IPS-NIHi7 (cell line): ENCODE results near the gene TTLL7.

ENCODE experiments used
- DNase-seq: peaks from one replicate; pipeline ENCODE4 v3.0.0; 2012; ENCODE audit warnings: mixed read lengths; ENCODE audit errors: extremely low spot score

Gene TTLL7

DNA sequence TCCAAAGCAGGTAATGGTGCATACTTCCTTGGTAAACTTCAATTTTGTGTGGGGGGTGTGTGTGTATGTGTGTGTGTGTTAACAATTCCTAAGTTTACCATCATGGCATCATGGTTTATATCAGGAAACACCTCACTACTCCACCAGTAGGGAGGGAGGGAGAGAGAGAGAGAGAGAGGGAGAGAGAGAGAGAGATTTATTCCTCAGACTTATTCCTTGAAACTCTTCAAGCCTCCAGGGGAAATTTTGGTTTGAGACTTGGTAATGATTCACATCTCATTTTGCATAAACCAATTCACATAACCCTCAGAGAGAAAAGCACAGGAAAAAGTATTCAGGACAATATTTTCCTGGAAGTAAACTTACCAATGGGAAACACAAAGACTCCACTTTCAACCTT lies 115.0 kb downstream of the TTLL7 start:
- no peak for DNase-seq

DNA sequence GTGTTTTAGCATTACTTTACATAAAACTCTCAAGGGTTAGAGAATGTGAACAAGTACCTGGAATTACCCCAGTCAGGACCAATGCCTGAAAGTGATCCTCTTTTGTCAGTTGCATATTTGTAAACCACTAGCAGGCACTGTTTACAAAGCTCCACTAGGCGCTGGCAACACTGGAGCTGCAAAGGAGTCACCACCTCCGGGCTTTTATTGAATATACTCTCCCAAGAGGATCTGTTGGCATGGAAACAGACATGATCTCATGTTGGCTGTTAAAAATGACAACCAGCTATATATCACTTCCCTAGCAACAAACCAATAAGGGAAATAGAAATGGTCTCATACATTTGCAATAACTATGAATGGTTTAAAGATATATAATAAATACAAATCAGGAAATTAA lies 116.0 kb downstream of the TTLL7 start:
- peak; percentile 41 for DNase-seq

DNA sequence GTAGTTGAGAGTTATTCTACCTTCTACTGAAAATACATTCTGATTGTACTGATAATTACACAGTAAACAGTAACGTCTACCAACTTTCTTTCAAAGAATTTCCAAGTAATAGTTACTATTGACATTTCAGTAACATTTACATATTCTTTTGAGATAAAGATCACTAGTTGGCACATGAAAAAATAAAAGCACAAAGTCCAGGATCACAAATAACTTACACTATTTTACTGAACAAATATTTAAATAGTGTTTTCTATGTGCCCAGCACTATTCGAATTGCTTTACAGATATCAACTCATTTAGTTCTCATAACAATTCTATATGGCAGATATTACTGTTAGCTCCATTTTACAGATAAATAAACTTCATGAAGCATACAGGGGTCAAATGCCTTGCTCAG lies 126.4 kb downstream of the TTLL7 start:
- no peak for DNase-seq

DNA sequence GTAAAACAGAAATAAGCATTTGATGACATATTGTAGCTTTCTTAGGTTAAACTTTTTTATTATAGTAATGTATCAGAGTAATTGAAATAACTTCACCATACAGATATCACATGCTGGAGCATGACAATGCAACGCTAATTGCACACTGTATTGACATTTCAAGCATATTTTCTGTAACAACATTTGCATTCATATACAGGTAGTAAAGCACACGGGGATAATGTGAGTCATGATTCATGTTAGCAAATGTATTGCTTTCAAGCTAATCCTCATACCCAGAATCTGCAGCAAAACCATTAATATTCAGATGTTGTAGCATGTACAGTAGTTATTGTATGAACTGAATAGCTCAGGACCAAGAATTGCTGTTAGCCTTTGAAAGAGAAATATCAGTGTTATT lies 133.9 kb downstream of the TTLL7 start:
- DNase-seq: no peak

DNA sequence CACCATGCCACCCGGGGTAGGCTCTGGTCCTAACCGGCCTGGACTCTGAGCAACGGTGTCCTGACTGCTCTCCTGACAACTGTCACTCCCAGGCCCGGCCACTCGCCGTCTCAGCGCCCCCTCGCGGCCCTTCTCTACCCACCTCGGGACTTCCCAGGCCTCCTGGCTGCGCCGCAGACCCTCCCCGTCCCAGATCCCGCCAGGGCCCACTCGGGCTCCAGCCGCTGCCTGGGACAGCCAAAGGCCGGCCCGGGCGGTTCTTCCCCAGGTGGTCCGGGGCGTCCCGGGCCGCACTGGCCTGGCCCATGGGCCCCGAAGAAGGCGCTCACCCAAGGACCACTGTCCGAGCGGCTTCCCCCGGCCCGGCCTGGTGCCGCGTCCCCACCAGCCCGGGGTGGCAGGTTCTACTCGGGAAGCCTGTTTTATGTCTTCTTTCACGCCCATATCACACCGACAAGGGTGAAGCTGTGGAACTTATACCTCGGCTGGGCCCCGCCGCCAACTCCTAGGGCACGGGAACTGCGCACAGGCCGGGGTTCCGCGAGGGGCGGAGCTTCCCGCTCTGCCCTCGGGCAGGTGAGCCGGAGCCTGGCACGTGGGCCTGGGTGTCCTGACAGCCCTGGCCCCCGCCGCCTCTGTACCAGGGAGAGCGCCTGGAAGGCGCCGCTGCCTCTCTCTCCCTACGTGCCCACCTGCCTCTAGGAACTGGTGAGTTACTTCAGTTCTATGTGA lies 138.3 kb downstream of the TTLL7 start:
- peak; percentile 85 for DNase-seq

DNA sequence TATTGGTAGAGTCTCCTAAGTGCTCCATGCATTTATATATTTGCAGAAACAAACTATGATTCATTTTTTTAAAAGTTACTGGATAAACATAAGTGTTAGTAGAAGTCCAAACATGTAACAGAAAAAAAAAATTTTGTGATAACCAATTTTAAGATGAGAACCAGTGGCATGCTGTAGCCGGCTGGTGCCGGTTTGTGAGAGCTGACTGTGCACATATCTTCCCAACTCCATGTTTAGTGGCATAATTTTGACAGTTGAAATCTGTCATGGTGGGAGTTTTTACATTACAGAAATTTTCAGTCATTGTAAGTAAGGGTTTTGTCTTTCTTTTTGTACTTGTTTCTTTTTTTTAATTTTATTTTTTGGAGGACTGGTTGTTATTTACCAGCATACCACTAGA lies 141.2 kb downstream of the TTLL7 start:
- DNase-seq: no peak

DNA sequence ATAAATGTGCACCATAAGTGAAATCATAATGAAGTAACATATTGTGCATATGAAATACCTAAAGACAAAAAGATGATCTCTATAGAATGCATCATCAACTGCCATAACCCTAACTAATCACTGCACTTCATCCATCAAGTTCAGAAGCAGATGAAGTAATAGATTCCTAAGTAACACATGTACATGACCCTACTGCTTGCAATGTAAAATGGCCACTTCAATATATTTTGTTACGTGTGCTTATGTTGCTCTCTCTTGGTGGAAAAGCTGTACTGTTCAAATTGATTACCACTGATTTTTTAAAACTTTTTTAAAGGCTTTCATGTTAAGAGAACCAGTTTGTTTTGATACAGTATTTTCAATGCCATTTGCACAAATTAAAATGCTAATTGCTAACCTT lies 141.8 kb downstream of the TTLL7 start:
- no peak for DNase-seq

DNA sequence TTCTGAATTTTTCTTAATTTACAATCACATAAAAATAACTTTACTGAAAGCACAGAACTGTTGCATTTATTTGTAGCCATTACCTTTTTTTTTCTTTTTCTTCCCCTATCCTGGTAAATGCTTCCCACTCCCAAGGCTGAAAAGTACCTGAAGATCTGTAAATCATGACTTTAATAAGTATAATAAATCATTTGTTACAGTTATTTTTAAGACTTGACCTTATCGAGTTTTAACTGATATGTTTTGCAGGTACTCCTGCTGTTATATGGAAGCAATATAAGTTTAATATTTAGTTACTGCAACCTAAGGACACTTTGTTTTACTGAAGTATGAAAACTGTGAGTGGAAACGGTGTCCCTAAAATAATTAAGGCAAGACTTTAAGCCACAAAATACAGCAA lies 142.6 kb downstream of the TTLL7 start:
- no peak for DNase-seq

DNA sequence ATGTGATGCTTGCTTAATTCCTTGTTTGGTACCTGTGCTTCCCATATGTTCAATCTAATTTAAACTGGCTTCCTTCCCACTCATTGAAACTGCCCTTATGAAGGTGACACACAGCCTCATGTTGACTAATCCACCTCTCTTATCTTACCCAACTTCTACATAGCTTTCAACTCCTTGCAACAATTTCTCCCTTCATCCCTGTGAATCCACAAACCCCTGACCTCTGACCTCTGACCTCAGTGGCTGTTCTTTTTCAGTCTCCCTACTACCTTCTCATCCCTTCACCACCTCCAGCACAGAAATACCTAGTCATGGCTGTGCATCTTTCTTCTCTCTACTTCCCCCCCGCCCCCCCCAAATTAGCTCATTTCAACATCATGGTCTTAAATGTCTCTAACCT lies 144.5 kb downstream of the TTLL7 start:
- DNase-seq: no peak

DNA sequence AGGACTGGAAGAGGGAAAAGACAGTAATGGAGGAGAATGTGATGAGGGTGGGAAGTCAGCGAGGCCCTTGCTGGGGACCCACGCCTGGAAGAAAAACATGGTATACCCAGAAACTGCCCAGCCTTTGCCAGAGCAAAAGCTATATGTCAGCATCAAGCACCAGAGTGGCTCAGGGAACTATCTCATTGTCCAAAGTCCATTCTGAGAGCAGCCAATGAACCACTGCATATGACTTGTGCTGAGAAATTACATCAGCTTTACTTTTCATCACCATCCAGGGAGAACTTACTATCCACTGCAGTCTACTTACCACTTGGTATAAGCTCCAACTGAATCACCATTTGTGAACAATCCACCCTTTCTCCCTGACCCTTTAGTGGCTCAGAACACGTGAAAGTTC lies 148.1 kb downstream of the TTLL7 start:
- DNase-seq: no peak

DNA sequence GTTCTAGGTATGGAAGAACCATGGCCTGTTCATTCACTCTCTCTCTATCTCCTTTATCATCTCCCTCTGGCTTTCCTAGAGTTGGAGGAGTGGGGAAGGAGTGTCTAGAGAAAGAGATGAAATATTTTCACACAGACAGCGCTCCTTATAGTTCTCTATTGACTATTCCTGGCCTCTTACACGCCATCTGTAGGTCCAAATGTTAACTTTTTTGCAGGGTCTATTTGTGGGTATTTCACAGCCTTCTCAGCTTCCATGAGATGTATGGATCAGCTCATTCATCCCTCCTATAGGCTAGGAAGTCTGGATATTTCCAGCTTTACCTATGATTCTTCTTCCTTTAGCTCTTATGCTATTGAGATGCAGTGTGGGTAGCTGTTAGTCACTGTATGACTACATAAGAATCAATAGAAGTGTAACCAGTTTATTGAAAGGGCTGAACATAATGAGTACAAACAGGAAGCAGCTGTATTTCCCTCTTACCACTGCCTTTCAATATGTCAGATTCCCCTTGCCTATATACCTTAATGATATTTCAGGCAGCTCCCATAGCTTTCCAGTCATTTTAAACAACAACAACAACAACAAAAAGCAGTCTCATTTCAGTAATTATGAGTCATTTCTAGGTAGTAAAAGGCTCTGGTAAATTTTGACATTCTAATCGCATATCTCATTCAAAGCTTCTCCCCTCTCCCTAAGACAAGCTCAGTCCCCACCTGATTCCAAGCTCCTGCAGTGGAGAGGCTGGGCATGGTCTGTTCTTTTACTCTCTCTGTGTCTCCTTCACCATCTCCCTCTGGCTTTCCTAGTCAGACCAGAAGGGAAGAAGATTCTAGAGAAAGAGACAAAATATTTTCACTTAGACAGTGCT lies 149.5 kb downstream of the TTLL7 start:
- no peak for DNase-seq

DNA sequence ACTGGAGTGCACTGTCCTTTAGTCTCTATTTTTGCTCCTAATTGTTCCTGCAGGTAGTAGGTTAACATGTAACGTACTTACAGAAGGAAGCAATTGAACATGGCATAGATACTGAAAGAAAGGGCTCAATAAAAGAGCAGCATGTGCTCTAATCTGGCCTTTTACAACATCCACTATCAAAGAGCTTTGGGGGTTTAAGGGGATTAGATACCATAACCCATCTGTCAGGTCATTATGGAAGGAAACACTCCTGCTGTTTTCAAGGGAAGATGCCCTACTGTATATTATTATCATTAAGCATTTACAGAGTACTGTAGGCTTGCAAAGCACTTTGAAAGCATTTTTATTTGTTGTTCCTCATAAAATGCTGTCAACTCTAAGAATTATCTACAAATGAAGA lies 152.8 kb downstream of the TTLL7 start:
- no peak for DNase-seq

DNA sequence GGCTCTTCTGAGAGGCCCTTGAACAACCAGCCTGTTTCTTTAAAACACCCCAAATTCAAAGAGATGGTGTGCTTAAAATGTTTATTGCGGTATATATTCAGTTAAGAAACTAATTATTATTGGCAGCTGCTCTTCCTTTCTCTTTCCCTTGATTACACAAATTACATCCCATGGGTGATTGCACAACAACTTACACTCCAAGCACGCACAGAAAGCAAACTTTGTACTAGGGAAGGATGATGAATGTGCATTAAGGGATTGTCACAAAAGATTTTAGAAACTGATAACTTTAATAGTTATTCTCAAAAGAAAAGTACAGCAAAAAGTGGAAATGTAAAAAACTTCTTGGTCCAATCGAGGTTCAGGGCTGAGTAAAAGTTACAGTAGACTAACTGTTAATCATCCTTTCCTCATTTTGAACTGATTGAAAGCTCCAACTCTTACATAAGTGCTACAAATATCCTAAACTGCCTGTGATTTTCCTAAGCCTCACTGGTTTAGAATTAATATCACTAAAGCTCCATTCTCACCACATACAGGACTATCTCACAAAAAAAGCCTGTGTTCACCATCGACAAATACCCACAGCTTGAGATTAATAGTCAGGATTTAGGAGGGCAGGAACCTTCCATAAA lies 153.4 kb downstream of the TTLL7 start:
- DNase-seq: no peak

DNA sequence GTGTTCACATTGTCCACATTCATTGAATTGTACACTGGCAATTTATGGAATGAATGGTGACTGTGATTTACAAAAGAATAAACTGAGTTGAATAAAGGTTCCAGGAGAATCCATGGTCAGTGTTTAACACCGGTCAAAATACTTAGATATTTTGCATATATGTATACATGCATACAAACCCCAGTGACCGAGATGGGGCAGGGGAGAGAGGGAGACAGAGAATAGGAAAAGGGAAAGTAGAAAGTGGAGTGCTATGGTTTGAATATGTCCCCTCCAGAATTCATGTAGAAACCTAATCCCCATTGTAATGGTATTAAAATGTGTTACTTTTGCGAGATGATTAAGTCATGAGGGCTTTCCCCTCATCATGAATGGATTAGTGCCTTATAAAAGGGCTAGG lies 154.4 kb downstream of the TTLL7 start:
- no peak for DNase-seq

DNA sequence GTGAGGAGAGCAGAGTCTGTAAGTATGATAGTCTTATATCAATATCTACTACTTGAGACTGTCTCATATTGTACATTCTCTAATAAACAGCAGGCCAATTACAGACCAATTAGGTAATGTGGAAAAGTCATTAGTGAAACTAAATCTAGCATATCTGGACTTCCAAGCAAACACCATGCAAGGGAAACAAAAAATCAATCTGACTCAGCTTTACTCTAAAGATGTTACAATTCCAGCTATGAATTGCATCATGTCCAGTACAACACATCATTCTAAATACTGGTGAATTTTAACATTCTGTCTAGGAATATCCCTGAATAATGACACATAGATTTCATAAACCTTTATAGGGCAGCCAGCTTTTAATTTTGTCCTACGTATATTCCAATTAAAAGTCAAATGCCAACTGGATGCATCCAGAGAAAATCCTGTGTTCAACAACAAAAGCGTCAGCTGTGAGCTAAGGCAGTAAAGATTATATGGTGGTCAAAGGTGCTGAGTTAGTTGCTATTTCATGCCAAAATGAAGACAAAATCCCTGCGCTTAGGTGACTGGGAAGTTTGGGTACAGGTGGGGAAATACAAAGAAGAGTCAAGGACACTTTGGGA lies 159.3 kb downstream of the TTLL7 start:
- DNase-seq: no peak

DNA sequence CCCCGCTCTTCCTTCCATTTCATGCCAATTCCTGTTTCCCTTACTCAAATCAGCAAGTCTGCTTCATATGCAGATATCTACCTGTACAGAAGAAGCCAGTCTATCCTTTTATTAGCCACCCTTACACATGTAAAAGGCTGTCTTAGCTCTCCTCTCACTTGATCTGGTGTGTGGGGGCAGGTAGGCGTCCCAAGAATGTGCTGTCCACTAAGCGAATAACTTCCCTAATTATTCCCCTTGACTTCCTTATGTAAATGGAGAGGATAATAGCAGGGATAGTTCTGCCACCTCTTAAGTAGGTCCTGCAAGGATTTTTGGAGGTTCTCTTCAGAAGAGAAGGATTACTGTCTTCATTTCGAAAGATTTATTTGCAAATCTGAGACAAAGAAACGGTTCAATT lies 160.4 kb downstream of the TTLL7 start:
- DNase-seq: no peak

DNA sequence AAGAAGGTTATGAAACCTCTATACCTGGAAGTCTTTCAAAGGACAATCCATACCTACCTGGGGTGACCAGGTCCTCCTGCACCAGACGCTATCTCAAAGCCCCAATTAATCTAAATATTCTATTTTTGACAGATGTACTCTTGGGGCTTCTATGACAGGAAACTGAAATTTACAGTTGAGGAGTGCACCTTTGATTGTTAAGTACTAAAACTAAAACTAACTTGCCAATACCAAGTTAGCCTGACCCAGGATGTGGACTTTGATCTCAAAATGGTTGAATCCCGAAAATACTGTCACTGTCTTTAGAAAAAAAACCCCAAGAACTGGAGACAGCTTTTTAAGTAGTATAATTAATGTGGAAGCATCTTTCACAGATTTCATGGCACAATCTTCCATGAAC lies 162.4 kb downstream of the TTLL7 start:
- DNase-seq: no peak

DNA sequence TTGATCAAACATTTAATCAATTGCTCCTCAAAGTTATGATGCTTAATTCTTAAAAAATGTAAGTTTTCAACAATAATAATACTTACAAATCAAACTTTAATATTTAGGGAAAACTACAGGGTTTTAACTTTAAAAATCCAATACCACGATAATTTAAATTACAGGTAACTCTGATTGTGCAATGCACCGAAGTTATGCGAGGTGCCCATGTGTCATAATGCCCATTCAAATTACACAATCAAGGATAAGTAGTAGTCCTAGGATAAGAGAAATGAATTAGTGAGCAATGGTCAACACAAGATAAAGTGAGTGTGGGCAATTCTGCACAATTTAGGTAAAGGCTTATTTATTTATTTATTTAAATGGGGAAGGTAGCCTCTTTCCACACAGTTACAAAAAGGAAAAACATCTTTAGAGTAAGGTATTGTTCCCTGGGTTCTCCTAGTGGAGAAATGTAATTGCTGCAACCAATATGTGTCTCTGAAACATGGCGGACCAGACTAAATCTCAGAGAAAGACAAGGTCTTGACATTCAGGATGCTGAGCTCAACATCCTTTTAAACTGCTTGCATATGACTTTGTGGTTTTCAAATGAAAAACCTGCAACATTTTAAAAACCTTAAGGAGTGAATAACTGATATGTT lies 164.2 kb downstream of the TTLL7 start:
- no peak for DNase-seq

DNA sequence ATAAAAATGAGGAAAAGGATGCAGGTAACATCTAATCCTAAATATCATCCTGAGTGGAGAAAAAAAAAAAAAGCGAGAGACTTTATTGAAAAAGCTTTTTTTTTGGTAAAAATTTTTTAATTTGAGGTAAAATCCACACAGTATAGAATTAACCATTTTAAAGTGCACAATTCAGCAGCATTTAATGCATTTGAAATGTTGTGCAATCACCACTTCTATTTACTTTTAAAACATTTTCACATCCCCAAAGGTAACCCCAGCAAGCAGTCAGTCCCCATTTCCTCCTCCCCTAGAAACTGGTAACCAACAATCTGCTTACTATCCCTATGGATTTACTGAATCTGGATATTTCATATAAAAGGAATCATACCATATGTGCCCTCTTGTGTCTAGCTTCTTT lies 166.7 kb downstream of the TTLL7 start:
- no peak for DNase-seq

DNA sequence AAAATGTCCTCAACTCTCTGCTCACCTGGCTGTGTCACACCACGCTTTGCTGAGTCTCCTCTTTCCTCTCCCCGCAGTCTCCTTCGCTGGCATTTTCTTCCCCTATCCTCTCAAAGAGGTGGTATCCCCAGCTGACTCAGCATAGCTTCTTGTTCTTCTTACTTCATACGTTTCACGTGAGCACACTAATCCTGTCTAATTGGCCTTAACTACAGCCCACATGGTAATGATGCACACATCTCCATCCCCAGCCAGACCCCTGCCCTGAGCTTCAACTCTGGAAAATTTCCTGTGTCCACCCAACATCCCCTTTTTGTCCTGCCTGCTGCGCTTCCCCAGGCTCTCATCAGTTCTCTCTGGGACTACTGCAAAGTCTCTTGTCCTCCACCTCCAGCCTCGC lies 169.8 kb downstream of the TTLL7 start:
- DNase-seq: no peak

DNA sequence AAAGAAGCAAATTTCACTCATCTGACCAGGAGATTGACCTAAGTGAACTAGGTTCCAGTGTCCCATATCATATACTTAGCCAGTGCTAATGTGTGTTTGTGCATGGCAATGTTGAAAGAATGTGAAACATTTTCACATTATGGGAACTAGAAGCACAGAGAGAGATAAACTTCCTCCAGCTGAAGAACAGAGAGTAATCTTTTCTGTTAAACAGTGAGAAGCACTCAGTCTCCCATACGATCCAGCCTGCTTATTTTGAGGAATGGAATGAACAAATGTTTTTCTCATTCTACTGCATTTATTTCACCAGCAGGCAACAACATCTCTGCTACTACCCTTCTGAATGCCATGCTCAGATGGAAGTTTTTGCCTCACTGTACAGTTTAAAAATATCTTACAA lies 170.5 kb downstream of the TTLL7 start:
- DNase-seq: no peak

DNA sequence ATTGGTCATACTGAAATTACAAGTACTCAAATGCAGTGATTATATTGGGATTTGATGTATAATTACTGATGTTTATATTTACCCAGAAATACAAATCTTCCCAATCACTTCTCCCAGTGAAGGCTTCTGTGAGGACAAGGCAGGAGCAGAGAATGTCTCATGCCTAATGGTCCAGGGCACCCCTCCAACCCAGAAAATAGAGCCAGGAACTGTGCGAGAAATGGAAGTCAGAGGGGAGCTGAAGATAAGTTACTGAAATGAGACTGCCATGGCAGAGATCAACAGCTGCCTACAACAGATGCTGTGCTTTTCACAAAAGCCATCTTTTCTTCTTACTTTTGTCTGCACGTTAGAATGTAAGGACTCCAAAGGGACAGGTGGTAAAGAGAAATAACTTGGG lies 171.2 kb downstream of the TTLL7 start:
- no peak for DNase-seq
